Panc1 (cell line): ENCODE results near the gene SLC35A3. TPM values are rescaled to one million over a fixed set of nuclear protein-coding genes. Genes with fewer than 3 reads are reported as not detected.

Experiments
- ATAC-seq: fragments of 200-7000 bp; cut with Tn5 transposase; 2 replicates; pipeline ENCODE4 v1.9.1; 2020; ENCODE audit warnings: mild to moderate bottlenecking, moderate library complexity
- BruUV-seq: library from RNA; stranded (reverse); fragments of 400-500 nt; replicated peaks from 2 replicates; lab custom pipeline; 2021; lab: Mats Ljungman, UMichigan
- CTCF ChIA-PET: fragments of 300-600 bp; sonication (Branson Sonifier 250); formaldehyde crosslinking; loops from one replicate; lab custom pipeline; 2022; ENCODE audit warnings: antibody characterized with exemption; lab: Charles Lee
- POLR2A ChIA-PET: fragments of 300-600 bp; sonication (Branson Sonifier 250); formaldehyde crosslinking; loops from one replicate; lab custom pipeline; 2022; ENCODE audit warnings: antibody characterized with exemption; lab: Charles Lee
- DNase-seq: peaks from one replicate; pipeline ENCODE4 v3.0.0-alpha.2; 2010; ENCODE audit warnings: low read depth, low spot score
- H3K27ac ChIP-seq: 2 replicates; pipeline ENCODE4 v1.5.1; 2011; ENCODE audit warnings: mild to moderate bottlenecking, low read length, inconsistent platforms
- H3K27me3 ChIP-seq: fragments of 200-500 bp; sonication (Bioruptor generic); 2 replicates; pipeline ENCODE4 v1.6.0; 2014; ENCODE audit warnings: low read length, inconsistent platforms; ENCODE audit not compliant: control insufficient read depth, insufficient read depth
- H3K36me3 ChIP-seq: fragments of 200-500 bp; sonication (Bioruptor generic); 2 replicates; pipeline ENCODE4 v1.5.1; 2014; ENCODE audit warnings: inconsistent platforms, mild to moderate bottlenecking, low read length, moderate library complexity; ENCODE audit not compliant: control insufficient read depth, insufficient read depth
- H3K4me1 ChIP-seq: 2 replicates; pipeline ENCODE4 v1.5.1; 2011; ENCODE audit warnings: inconsistent platforms, mild to moderate bottlenecking, low read length, moderate library complexity; ENCODE audit not compliant: control insufficient read depth, insufficient read depth
- H3K4me3 ChIP-seq, 2 experiments: 2 replicates each; pipeline ENCODE4 v1.5.1; 2011 to 2012; ENCODE audit warnings: low read depth in 2 of 2, low read length in 2 of 2, mild to moderate bottlenecking in 2 of 2, inconsistent platforms in 1 of 2, moderate library complexity in 1 of 2
- H3K9me3 ChIP-seq: fragments of 200-500 bp; sonication (Bioruptor generic); 2 replicates; pipeline ENCODE4 v1.5.1; 2014; ENCODE audit warnings: low read depth, mild to moderate bottlenecking, inconsistent platforms, low read length, moderate library complexity; ENCODE audit not compliant: control insufficient read depth, insufficient read depth
- POLR2AphosphoS5 ChIP-seq: IDR thresholded peaks from 2 replicates; pipeline ENCODE4 v1.6.1; 2012; ENCODE audit warnings: mild to moderate bottlenecking, low read depth, low read length, moderate library complexity
- SIN3A ChIP-seq: IDR thresholded peaks from 2 replicates; pipeline ENCODE4 v1.6.1; 2012; ENCODE audit warnings: low read depth, mild to moderate bottlenecking, low read length, moderate library complexity, borderline replicate concordance; ENCODE audit not compliant: insufficient read depth
- TCF7L2 ChIP-seq: IDR thresholded peaks from 2 replicates; pipeline ENCODE4 v1.6.1; 2011; ENCODE audit warnings: mild to moderate bottlenecking, low read depth, low read length, inconsistent platforms
- in situ Hi-C: cut with HindIII; loops from 2 replicates; pipeline ENCODE4 v1.10.0; 2016; ENCODE audit warnings: low sequenced_read_pairs, low pct_unique_long_range_greater_than_20kb
- intact Hi-C: fragments of 100-400 bp; cut with micrococcal nuclease; formaldehyde crosslinking; loops from one replicate; pipeline ENCODE4 v1.10.0; 2022; ENCODE audit not compliant: unreplicated experiment
- total RNA-seq: library from RNA; stranded (reverse); gene quantifications from one replicate; pipeline ENCODE4 v1.2.1, GENCODE V29; 2021; ENCODE audit not compliant: unreplicated experiment
- TF ChIP-seq, protein P1 (sequence below): fragments of 450-650 bp; IDR thresholded peaks from 2 replicates; pipeline ENCODE4 v1.5.1; 2017; ENCODE audit warnings: mild to moderate bottlenecking
- TF ChIP-seq, protein P2 (sequence below), 2 experiments: IDR thresholded peaks; 2 replicates each; pipeline ENCODE4 v1.6.1; 2011 to 2012; ENCODE audit warnings: low read depth in 2 of 2, control low read depth in 1 of 2, low read length in 1 of 2, mild to moderate bottlenecking in 1 of 2, moderate library complexity in 1 of 2; ENCODE audit not compliant: insufficient read depth in 1 of 2

SLC35A3 gene
- total RNA-seq, 1 experiment from 2014 or later, result 15.9 TPM

DNA sequence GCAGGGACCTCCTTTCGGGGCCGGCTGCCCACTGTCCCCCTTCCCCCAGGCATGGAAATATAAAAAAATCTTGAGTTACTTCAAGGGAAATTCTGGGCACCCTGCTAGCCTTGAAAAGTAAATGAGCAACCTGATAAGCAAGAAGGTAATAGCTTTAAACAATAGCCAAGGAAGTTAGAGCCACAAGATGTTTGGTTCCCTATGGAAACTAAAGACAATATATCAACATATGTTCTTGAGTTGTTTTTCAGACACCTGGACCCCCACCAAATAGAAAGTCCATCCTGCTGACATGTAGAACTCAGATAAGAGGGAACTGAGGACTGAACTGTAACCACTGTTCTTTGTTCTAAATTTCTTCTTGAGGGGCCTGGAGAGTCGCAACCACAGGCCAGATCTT is 19.3 kb upstream of the SLC35A3 start:
- CTCF ChIA-PET, result no interaction called here
- POLR2A ChIA-PET, result interaction anchor here (0.6 kb wide), 1 partner anchor 22 kb away, joined by 9 read pairs; no protein-coding TSS in a partner anchor
- intact Hi-C loops (no loop called here), in situ Hi-C loops (no loop called here)
- no peak overlapping the region for H3K4me3 ChIP-seq
- no peak overlapping the region for H3K27ac ChIP-seq
- no peak for TF ChIP-seq TCF7L2
- TF ChIP-seq, protein P1, sequence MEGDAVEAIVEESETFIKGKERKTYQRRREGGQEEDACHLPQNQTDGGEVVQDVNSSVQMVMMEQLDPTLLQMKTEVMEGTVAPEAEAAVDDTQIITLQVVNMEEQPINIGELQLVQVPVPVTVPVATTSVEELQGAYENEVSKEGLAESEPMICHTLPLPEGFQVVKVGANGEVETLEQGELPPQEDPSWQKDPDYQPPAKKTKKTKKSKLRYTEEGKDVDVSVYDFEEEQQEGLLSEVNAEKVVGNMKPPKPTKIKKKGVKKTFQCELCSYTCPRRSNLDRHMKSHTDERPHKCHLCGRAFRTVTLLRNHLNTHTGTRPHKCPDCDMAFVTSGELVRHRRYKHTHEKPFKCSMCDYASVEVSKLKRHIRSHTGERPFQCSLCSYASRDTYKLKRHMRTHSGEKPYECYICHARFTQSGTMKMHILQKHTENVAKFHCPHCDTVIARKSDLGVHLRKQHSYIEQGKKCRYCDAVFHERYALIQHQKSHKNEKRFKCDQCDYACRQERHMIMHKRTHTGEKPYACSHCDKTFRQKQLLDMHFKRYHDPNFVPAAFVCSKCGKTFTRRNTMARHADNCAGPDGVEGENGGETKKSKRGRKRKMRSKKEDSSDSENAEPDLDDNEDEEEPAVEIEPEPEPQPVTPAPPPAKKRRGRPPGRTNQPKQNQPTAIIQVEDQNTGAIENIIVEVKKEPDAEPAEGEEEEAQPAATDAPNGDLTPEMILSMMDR, result no peak
- no peak for TF ChIP-seq SIN3A
- TF ChIP-seq POLR2AphosphoS5, result no peak
- TF ChIP-seq, protein P2, sequence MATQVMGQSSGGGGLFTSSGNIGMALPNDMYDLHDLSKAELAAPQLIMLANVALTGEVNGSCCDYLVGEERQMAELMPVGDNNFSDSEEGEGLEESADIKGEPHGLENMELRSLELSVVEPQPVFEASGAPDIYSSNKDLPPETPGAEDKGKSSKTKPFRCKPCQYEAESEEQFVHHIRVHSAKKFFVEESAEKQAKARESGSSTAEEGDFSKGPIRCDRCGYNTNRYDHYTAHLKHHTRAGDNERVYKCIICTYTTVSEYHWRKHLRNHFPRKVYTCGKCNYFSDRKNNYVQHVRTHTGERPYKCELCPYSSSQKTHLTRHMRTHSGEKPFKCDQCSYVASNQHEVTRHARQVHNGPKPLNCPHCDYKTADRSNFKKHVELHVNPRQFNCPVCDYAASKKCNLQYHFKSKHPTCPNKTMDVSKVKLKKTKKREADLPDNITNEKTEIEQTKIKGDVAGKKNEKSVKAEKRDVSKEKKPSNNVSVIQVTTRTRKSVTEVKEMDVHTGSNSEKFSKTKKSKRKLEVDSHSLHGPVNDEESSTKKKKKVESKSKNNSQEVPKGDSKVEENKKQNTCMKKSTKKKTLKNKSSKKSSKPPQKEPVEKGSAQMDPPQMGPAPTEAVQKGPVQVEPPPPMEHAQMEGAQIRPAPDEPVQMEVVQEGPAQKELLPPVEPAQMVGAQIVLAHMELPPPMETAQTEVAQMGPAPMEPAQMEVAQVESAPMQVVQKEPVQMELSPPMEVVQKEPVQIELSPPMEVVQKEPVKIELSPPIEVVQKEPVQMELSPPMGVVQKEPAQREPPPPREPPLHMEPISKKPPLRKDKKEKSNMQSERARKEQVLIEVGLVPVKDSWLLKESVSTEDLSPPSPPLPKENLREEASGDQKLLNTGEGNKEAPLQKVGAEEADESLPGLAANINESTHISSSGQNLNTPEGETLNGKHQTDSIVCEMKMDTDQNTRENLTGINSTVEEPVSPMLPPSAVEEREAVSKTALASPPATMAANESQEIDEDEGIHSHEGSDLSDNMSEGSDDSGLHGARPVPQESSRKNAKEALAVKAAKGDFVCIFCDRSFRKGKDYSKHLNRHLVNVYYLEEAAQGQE (IDR thresholded peaks at IDR 0.05; ENCODE audit: insufficient read depth in 1 of 2, low read depth in 2 of 2, low read length in 1 of 2), result no peak
- H3K9me3 ChIP-seq, result no peaks in the 10 kb centered on the region
- ATAC-seq (no peak), DNase-seq (no peak)
- no peaks in the 10 kb centered on the region for H3K4me1 ChIP-seq
- no TSS peak for BruUV-seq
- no peaks in the 10 kb centered on the region for H3K27me3 ChIP-seq
- no peaks in the 10 kb centered on the region for H3K36me3 ChIP-seq

DNA sequence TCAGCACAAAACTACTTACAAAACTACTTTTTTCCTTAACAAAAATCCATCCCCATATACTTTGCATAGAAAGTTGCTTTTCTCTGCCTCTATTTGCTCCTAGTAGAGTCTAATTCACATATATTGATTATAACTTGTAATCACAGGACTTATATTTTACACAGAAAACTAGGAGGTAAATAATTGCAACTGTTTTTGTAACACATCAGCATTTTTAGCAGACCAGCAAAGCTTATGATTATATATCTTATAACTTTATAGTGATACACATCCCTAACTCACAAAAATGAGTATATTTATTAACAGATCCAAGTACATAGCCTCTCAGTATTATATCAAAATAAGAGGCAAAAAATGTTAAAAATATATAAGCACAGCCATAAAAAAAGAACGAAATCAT is 17.3 kb upstream of the SLC35A3 start:
- H3K9me3 ChIP-seq, result no peaks in the 10 kb centered on the region
- H3K4me3 ChIP-seq, result no peak overlapping the region
- intact Hi-C loops (no loop called here), in situ Hi-C loops (no loop called here)
- ChIA-PET CTCF (no interaction called here), POLR2A (no interaction called here)
- ATAC-seq (no peak), DNase-seq (no peak)
- no TSS peak for BruUV-seq
- no peak overlapping the region for H3K27ac ChIP-seq
- no peaks in the 10 kb centered on the region for H3K4me1 ChIP-seq
- TF ChIP-seq, protein P2 (IDR thresholded peaks at IDR 0.05; ENCODE audit: insufficient read depth in 1 of 2, low read depth in 2 of 2, low read length in 1 of 2), result no peak
- TF ChIP-seq, protein P1, result no peak
- TF ChIP-seq TCF7L2 (no peak), SIN3A (no peak), POLR2AphosphoS5 (no peak)
- no peaks in the 10 kb centered on the region for H3K27me3 ChIP-seq
- no peaks in the 10 kb centered on the region for H3K36me3 ChIP-seq
